ENCODE data around the gene TMEM253.

The TMEM253 gene

GRCh38 chr14:21100931-21101330 lies at the start of gene TMEM253:
TMEM253 (plus strand) TSS chr14:21101066; CDS start chr14:21101344, 278 bp downstream.
- no peak for DNase-seq

DNA sequence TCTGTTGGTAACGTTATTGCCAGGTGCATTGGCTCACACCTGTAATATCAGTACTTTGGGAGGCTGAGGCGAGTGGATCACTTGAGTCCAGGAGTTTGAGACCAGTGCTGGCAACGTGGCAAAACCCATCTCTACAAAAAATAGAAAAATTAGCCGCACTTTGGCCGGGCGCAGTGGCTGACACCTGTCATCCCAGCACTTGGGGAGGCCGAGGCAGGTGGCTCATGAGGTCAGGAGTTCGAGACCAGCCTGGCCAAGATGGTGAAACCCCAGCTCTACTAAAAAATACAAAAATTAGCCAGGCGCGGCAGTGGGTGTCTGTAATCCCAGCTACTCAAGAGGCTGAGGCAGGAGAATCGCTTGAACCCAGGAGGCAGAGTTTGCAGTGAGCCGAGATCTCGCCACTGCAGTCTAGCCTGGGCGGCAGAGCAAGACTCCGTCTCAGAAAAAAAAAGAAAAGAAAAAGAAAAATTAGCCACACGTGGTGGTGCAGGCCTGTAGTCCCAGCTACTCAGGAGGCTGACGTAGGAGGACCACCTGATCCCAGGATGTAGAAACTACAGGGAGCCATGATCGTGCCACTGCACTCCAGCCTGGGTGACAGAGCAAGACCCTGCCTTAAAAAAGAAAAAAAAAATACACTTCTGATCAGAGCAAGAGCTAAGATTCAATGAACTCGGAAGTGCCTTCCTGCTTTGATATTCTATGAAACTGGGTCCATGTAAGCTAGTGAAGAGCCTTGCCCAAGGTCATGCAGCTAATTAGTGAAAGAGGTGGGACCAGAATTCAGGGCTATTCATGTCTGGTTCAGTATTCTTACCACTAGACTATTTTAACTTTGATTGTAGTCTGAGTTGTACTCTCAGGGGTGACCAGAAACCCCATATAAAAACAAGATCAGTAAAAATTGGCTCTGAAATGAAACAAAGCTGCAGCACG lies 47.4 kb upstream of the TMEM253 start:
- no peak for DNase-seq

GRCh38 chr14:21054123-21054767 lies 46.6 kb upstream of the TMEM253 start:
- DNase-seq = no peak

DNA sequence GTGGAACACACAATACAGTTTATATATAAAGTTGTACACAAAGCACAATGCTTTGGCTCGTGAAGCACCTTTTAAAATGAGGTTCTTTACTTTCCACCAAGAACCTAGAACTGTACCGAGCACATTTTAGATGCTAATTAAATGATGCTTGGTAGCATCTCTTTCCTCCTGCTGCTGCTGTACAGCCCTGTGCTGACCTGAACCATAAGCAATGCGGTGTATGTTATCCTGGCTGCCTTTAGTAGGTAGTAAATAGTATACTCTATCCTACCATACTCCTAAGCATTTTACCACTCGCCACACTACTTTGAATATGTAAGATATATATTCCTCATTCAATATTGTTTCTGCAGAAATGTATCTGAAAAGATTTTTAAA lies 46.1 kb upstream of the TMEM253 start:
- no peak for DNase-seq

DNA sequence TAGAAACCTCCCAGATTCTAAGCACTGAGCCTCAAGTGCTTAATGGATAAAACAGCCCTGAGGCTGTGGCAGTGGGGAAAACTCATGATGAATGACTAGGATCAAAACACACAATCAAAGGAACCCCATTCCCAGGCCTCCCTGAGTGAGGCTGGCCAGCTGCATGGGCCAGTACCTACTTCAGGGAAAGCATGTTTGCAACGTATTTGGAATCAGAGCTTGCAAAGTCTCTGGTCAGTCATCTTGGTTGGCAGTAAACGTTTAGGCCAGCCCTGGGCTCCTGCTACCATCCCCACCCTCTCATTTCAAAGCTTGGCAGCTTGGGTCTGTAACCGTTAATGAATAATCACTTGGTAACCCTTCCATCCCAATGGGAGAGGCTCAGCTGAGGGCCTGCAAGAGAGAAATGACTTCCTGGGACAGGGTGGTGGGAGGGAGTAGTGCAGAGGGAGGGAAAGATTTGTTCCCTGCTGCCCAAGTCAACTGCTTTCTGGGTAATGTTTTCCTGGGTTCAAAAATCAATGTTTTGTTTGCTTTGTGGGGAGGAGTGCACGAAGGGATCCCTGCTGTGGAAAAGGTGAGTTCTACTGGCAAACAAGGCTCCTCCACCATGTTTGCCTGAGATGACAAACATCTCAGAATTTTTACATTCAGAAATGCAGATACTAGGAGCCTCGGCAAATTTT lies 45.3 kb upstream of the TMEM253 start:
- DNase-seq = no peak

DNA sequence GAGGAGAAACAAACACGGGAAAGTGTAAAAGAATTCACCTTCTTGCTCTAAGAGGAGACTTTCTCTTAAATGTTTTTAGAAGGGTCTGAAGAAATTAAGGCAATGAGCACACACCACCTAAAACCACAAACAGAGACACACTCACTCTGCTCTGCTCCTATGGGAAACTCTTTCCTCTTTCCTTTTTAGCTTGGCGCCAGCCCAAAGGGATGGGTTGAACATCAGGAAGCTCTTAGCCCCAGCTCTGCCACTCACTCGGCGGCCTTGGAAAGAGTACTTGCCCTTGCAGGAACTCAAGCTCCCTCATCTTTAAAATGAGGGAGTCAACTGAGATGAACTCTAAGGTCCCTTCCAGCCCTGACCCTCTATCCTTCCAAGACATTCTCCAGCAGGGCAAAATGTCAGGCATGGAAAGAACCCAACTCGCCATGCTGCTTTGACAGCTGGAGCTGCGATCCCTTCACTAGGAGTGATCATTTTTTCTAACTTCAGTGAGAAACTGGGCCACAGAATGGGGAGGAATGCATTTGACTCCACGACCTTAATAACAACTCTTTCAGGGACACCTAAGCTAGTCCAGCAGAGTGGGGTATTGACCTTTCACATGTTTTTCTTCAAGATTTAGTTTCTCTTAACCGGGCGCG lies 44.2 kb upstream of the TMEM253 start:
- peak; percentile 36 for DNase-seq

DNA sequence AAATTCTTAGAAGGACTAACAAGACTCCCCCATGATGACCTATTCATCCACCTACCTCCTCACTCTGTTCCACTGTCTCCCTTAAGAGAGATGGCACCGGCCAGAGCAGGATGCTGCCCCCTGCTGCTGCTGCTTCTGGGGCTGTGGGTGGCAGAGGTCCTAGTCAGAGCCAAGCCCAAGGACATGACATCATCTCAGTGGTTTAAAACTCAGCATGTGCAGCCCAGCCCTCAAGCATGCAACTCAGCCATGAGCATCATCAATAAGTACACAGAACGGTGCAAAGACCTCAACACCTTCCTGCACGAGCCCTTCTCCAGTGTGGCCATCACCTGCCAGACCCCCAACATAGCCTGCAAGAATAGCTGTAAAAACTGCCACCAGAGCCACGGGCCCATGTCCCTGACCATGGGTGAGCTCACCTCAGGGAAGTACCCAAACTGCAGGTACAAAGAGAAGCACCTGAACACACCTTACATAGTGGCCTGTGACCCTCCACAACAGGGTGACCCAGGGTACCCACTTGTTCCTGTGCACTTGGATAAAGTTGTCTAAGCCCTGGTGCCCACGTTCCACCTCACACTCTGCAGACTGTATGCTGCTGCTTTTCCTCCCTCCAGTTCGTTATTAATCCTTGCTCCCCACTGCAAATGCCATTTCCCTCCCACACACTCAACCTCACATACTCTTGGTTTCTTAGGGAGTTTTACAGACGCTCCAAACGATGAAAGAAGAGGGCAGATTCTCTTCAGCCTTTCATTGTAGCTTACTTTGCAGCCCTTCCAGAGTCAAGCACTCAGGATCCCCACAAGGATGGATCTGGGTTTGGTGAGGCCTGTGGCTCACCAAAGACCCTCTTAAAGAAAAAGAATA lies 42.8 kb upstream of the TMEM253 start, which contains the start of gene RNASE8:
Gene RNASE8 (plus strand): TSS at position 20 of the 873 bp plus-strand sequence. CDS start 71 bp downstream, at position 91.
- DNase-seq = peak; percentile 68

DNA sequence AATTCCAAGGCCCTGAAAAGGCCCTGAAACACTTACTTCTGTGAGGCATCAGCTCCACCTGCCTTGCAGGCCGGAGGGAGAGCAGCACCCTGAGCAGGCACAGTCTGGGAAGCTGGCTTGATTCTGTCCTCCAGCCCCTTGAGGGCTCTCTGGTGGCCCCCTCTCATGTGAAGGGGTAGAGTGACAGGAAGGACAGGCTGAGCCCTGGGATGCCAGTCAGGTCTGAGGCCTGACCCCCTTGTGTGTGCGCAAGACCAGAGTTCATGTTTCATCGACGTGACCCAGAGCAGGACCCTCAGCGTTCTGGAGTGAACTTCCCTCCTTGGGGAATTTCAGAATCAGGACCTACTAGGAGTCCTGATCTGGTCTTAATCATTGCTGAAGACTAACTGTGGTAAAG lies 42.0 kb upstream of the TMEM253 start:
- no peak for DNase-seq

- DNase-seq = peak; percentile 31
Measured at GRCh38 chr14:21059842-21060613, 40.8 kb upstream of the TMEM253 start.

- DNase-seq = no peak
Measured at GRCh38 chr14:21060614-21061346, 40.1 kb upstream of the TMEM253 start.

- DNase-seq = no peak
Measured at GRCh38 chr14:21061347-21061668, 39.6 kb upstream of the TMEM253 start.

DNA sequence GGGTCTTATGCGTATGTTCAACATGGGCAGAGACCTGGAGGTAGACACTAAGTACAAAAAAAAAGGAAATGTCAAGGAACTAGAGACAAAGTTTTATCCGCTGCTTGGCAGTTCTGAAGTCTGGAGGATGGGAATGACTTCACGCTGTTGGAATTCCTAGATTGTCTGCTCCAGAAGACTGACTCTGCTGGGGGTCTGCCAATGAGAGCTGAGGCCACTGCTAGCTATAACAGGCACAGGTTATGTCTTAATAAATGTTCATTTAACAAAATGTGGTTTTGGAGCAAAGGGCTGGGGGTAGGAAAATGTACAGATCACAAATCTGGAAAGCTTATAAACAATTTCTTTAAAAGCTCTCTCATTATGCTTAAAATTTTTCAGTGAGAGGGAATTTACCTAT lies 37.4 kb upstream of the TMEM253 start:
- peak; percentile 92 for DNase-seq

DNA sequence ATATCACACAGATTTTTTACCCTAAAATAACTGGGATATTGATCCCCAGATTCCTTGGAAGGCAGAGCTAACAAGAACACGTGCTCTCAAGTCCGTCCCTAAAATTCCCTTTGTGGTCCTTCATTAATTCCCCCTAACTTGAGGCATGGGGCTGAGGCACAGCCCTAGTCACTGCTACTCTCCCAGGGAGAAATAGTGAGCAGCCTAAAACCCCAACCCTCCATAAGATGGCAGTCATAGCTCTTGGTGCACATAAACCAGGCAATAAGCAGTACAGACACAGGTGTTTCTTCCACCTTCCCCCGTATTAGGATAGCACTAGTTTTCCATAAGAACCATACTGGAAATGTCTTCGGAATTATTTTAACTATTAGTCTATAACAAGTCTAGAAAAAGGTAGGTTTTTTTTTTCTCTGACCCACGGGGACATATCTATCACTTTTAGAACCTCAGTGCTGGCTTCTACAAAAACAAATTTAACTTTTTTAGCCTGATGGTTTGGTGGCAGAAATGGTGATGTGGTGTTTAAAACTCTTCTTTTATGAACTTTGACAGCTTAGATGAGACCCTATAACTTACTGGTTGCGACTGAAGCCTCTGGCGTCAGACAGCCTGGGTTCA lies 33.9 kb upstream of the TMEM253 start:
- DNase-seq = no peak

GRCh38 chr14:21068521-21069387 lies 32.1 kb upstream of the TMEM253 start:
- DNase-seq = peak; percentile 67

GRCh38 chr14:21069388-21070082 lies 31.3 kb upstream of the TMEM253 start:
- peak; percentile 56 for DNase-seq

GRCh38 chr14:21070083-21070609 lies 30.7 kb upstream of the TMEM253 start, which contains the start of gene ARHGEF40:
ARHGEF40 (plus strand) TSS chr14:21070304; CDS start chr14:21070397, 93 bp downstream.
- peak; percentile 63 for DNase-seq

DNA sequence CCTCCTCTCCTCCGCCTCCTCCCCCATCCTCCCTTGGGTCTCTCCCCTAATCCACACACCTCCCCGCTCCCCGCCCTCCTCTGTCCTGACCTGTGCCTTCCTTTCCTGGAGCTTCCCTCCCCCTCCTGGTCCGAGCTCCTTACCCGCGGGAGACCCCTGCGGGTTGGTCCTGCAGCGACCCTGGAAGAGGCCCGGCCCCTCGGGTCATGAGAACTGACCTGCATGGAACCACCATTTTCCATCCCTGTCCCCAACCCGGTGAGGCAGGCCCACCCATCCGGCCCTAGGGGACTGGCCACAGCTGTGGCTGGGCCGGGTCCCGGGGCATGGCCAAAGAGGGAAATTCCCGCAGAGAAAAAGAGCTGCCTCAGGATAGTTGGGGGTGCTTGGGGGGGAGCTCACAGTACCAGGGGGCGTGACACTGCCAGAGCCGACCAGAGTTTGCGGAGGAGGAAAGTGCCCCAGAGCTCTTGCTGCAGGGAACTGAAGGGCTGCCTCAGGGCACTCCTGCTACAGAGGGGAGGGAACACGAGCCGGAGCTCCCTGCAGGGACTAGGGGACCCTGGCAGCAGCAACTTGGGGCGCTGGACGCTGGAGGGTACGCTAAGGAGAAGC lies 30.1 kb upstream of the TMEM253 start:
- peak; percentile 71 for DNase-seq
